Naive thymus-derived CD4-positive, alpha-beta T cell (primary cell): ENCODE measurements around the gene BET1L. TPM values are rescaled to one million over a fixed set of nuclear protein-coding genes. Genes with fewer than 3 reads are reported as not detected.

Experiments
- ATAC-seq: fragments of 150-1000 bp; cut with Tn5 transposase; 2 replicates; pipeline ENCODE4 v1.10.0; 2021; ENCODE audit warnings: mild to moderate bottlenecking, moderate library complexity
- CTCF ChIA-PET: fragments of 350-600 bp; sonication (Branson Sonifier 250); formaldehyde crosslinking; loops from one replicate; lab custom pipeline; 2021; ENCODE audit warnings: antibody characterized with exemption; lab: Charles Lee
- POLR2A ChIA-PET: fragments of 350-600 bp; sonication (Branson Sonifier 250); formaldehyde crosslinking; loops from one replicate; lab custom pipeline; 2021; ENCODE audit warnings: antibody characterized with exemption, inconsistent platforms; lab: Charles Lee
- DNase-seq, 9 donors: peaks; one replicate each; pipeline versions ENCODE4 v3.0.0 to v3.0.0-alpha.2; 2020 to 2022; ENCODE audit warnings: mixed read lengths in 1 of 9
- H3K27ac ChIP-seq: one replicate; pipeline ENCODE4 v1.7.0; 2013; ENCODE audit warnings: mild to moderate bottlenecking, low read depth, low read length, moderate library complexity
- H3K27me3 ChIP-seq, 2 donors: one replicate each; pipeline ENCODE4 v1.7.0; 2013; ENCODE audit warnings: low read length in 2 of 2, mild to moderate bottlenecking in 2 of 2, moderate library complexity in 2 of 2; ENCODE audit not compliant: control insufficient read depth in 2 of 2, insufficient read depth in 2 of 2
- H3K36me3 ChIP-seq, 3 experiments: 1 replicate in 2 of 3; 2 replicates in 1 of 3; pipeline ENCODE4 v1.7.0; 2013; ENCODE audit warnings: low read length in 3 of 3, mild to moderate bottlenecking in 3 of 3, moderate library complexity in 1 of 3; ENCODE audit not compliant: insufficient read depth in 3 of 3, control insufficient read depth in 2 of 3
- H3K4me1 ChIP-seq, 2 donors: one replicate each; pipeline ENCODE4 v1.7.0; 2013; ENCODE audit warnings: low read length in 2 of 2, mild to moderate bottlenecking in 2 of 2, moderate library complexity in 1 of 2; ENCODE audit not compliant: control insufficient read depth in 2 of 2, insufficient read depth in 2 of 2
- H3K4me3 ChIP-seq: 2 replicates; pipeline ENCODE4 v1.7.0; 2013; ENCODE audit warnings: mild to moderate bottlenecking, low read length
- H3K9me3 ChIP-seq, 3 experiments: 1 replicate in 2 of 3; 2 replicates in 1 of 3; pipeline ENCODE4 v1.7.0; 2013; ENCODE audit warnings: low read length in 3 of 3; ENCODE audit not compliant: control insufficient read depth in 2 of 3
- H3K27ac Mint-ChIP-seq, 9 donors: one replicate each; pipeline ENCODE4 v1.8.0; 2020 to 2022; ENCODE audit warnings: mixed read lengths in 9 of 9, mild to moderate bottlenecking in 8 of 9, moderate library complexity in 5 of 9, inconsistent platforms in 2 of 9
- H3K27me3 Mint-ChIP-seq, 5 donors: one replicate each; pipeline ENCODE4 v1.8.0; 2021 to 2022; ENCODE audit warnings: mixed read lengths in 5 of 5, mild to moderate bottlenecking in 1 of 5
- H3K36me3 Mint-ChIP-seq, 5 donors: one replicate each; pipeline ENCODE4 v1.8.0; 2020 to 2022; ENCODE audit warnings: mixed read lengths in 5 of 5, mild to moderate bottlenecking in 3 of 5, inconsistent platforms in 1 of 5
- H3K4me1 Mint-ChIP-seq, 7 donors: one replicate each; pipeline ENCODE4 v1.8.0; 2020 to 2022; ENCODE audit warnings: mixed read lengths in 7 of 7, mild to moderate bottlenecking in 3 of 7, inconsistent platforms in 1 of 7
- H3K4me3 Mint-ChIP-seq, 10 donors: one replicate each; pipeline ENCODE4 v1.8.0; 2020 to 2022; ENCODE audit warnings: mild to moderate bottlenecking in 10 of 10, mixed read lengths in 10 of 10, moderate library complexity in 6 of 10, inconsistent platforms in 2 of 10
- H3K9me3 Mint-ChIP-seq, 11 donors: one replicate each; pipeline ENCODE4 v1.8.0; 2020 to 2022; ENCODE audit warnings: mixed read lengths in 11 of 11, mild to moderate bottlenecking in 4 of 11, inconsistent platforms in 1 of 11, moderate library complexity in 1 of 11
- intact Hi-C, 2 donors: fragments of 100-400 bp; cut with micrococcal nuclease; formaldehyde crosslinking; loops; one replicate each; pipeline ENCODE4 v1.15.1; 2023
- polyA plus RNA-seq, 2 donors: library from polyadenylated mRNA; unstranded; fragments of 300-500 nt; fragmentation: Illumina TruSeq; gene quantifications; one replicate each; pipeline ENCODE4 v1.2.3, GENCODE V29; 2021
- total RNA-seq, 6 experiments: library from RNA in 5 of 6; stranded (reverse) in 5 of 6; gene quantifications; 1 replicate in 5 of 6; 2 replicates in 1 of 6; pipeline ENCODE4 v1.2.3 and lab custom pipeline; 2021 to 2026

The BET1L gene
- total and polyA plus RNA-seq, 7 experiments from 2014 or later = 47.1 to 125 (median 89.3) TPM

DNA sequence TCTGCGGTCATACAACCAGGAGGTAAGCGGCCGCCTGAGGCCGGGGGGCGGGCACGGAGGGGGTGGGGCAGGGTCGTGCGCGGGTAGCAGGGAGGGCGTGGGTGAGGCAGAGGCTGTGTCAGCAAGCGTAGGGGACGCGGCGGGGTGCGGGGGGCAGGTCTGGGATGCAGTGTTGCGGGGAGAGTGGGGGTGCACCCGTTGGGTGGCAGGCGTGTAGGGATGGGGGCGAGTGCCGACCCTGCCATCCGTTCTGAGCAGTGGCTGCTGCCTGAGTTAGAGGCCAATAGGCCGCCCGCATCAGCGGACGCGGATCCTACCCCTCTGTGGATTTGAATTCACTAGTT is 1.7 kb upstream of the BET1L start:
- Histone ChIP-seq H3K4me1 (peaks cover 28 to 43% of the 10 kb centered on the region in 2 donors), H3K36me3 (peaks cover 19 to 68% (median 40%) of the 10 kb centered on the region in 3 experiments), H3K27ac (peak overlapping the region; percentile 93), H3K27me3 (no peaks in the 10 kb centered on the region), H3K4me3 (peak overlapping the region; percentile 98), H3K9me3 (no peaks in the 10 kb centered on the region)
- ATAC-seq (peak; percentile 0), DNase-seq (no peak)
- H3K27me3 Mint-ChIP-seq = no peaks in the 10 kb centered on the region
- ChIA-PET CTCF (interaction anchor here (0.8 kb wide), 1 partner anchor 24 kb away, joined by 5 read pairs; no protein-coding TSS in a partner anchor), POLR2A (interaction anchor here (1.4 to 5.0 kb wide), 7 partner anchors 20 to 240 kb away, joined by 4 to 83 read pairs (median 35); partner anchors contain the start of genes NLRP6, PSMD13, PTDSS2 and SIRT3)
- peaks cover 1 to 56% (median 36%) of the 10 kb centered on the region in 7 donors for H3K4me1 Mint-ChIP-seq
- H3K36me3 Mint-ChIP-seq = peaks cover 4 to 27% (median 10%) of the 10 kb centered on the region in 5 donors
- H3K27ac Mint-ChIP-seq = peak overlapping the region; percentile 89 to 100 (median 98)
- peaks cover 0 to 4% (median 0%) of the 10 kb centered on the region in 11 donors for H3K9me3 Mint-ChIP-seq
- peak overlapping the region; percentile 89 to 100 (median 96) for H3K4me3 Mint-ChIP-seq
- intact Hi-C loops = loop anchor here in 1 of 2 donors (5.0 kb wide), 1 partner anchor 358 kb away; no protein-coding TSS in a partner anchor

DNA sequence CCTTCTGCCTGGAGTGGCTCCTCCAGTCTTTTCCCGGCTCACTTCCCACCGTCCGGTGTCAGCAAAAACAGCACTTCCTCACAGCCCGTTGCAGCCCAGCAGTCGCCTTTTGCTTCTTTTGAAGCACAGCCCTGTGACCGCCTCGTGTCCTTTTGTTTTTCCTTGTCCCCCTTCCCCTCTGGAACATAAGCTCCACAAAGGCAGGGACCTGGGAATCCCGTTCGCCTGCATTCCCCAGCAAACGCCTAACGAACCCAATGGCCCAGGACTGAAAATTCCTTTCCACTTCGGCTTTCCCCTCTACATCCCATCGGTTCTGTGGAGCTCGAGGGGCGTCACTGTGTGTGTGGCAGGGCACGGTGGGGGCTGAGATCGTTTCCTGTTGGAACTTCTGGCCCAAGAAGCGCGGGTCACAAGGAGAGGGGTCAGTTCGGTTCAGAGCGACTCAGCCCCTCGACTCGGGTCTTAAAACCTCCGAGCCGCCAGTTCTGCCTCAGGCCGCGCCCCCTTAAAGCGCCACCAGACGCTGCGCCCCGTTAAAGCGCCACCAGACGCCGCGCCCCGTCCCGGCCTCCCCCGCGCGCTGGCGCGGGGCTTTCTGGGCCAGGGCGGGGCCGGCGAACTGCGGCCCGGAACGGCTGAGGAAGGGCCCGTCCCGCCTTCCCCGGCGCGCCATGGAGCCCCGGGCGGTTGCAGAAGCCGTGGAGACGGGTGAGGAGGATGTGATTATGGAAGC is 1.1 kb upstream of the BET1L start:
- H3K4me3 Mint-ChIP-seq = peak overlapping the region; percentile 89 to 100 (median 96)
- peaks cover 3 to 30% (median 13%) of the 10 kb centered on the region in 5 donors for H3K36me3 Mint-ChIP-seq
- Histone ChIP-seq H3K9me3 (no peaks in the 10 kb centered on the region), H3K27ac (peak overlapping the region; percentile 93), H3K4me3 (peak overlapping the region; percentile 98), H3K27me3 (no peaks in the 10 kb centered on the region), H3K4me1 (peaks cover 28 to 48% of the 10 kb centered on the region in 2 donors), H3K36me3 (peaks cover 18 to 69% (median 43%) of the 10 kb centered on the region in 3 experiments)
- ATAC-seq (peak; percentile 66), DNase-seq (peak; percentile 77 to 89 (median 84))
- H3K27ac Mint-ChIP-seq = peak overlapping the region; percentile 96 to 100 (median 99)
- peaks cover 0 to 4% (median 0%) of the 10 kb centered on the region in 11 donors for H3K9me3 Mint-ChIP-seq
- POLR2A ChIA-PET = interaction anchor here (0.6 to 5.0 kb wide), 18 partner anchors 21 to 368 kb away, joined by 3 to 83 read pairs (median 12); partner anchors contain the start of genes IFITM2, NLRP6, PHRF1 and PSMD13
- H3K27me3 Mint-ChIP-seq = no peaks in the 10 kb centered on the region
- intact Hi-C loops = loop anchor here in 1 of 2 donors (5.0 kb wide), 1 partner anchor 359 kb away; no protein-coding TSS in a partner anchor
- CTCF ChIA-PET = interaction anchor here (0.6 to 2.2 kb wide), 3 partner anchors 29 to 73 kb away, joined by 3 to 5 read pairs (median 4); no protein-coding TSS in a partner anchor
- H3K4me1 Mint-ChIP-seq = peaks cover 6 to 62% (median 41%) of the 10 kb centered on the region in 7 donors

DNA sequence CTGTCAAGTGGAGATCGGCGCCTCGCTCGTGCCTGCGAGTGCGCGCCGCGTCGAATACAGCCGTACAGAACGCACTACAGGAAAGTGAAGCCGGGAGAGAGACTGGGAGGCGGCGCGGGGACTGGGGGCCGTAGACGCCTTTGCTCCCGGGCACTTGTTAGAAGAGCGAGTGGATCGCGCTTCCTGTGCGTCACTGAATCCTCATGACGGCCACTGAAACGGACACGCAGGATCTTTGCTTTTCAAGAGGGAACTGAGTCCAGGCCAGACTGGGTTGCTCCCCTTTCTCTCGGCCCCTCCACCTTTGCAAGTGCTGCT is 623 bp upstream of the BET1L start:
- Histone ChIP-seq H3K4me3 (peak overlapping the region; percentile 98), H3K27me3 (no peaks in the 10 kb centered on the region), H3K4me1 (peaks cover 28 to 52% of the 10 kb centered on the region in 2 donors), H3K9me3 (no peaks in the 10 kb centered on the region), H3K27ac (peak overlapping the region; percentile 93), H3K36me3 (peaks cover 18 to 67% (median 38%) of the 10 kb centered on the region in 3 experiments)
- Mint-ChIP-seq H3K27me3 (no peaks in the 10 kb centered on the region), H3K27ac (peak overlapping the region; percentile 96 to 100 (median 99)), H3K9me3 (peaks cover 0 to 4% (median 0%) of the 10 kb centered on the region in 11 donors), H3K4me1 (peaks cover 12 to 67% (median 46%) of the 10 kb centered on the region in 7 donors), H3K4me3 (peak overlapping the region; percentile 89 to 100 (median 96)), H3K36me3 (peaks cover 0 to 31% (median 14%) of the 10 kb centered on the region in 5 donors)
- ChIA-PET CTCF (interaction anchor here (0.6 to 2.2 kb wide), 5 partner anchors 29 to 611 kb away, joined by 3 to 5 read pairs (median 4); partner anchors contain the start of genes PSMD13 and SIRT3), POLR2A (interaction anchor here (0.5 to 5.0 kb wide), 44 partner anchors 9 to 633 kb away, joined by 3 to 83 read pairs (median 5); partner anchors contain the start of genes HRAS, IFITM2, LRRC56 and NLRP6)
- DNase-seq = no peak
- ATAC-seq = peak; percentile 20
- intact Hi-C loops = loop anchor here (1.0 to 5.0 kb wide), 17 partner anchors 28 to 590 kb away; partner anchors contain the start of genes HRAS (in 2 of the 2), IFITM1 (in 2 of the 2), PSMD13 (in 2 of the 2) and SIRT3 (in 2 of the 2)

DNA sequence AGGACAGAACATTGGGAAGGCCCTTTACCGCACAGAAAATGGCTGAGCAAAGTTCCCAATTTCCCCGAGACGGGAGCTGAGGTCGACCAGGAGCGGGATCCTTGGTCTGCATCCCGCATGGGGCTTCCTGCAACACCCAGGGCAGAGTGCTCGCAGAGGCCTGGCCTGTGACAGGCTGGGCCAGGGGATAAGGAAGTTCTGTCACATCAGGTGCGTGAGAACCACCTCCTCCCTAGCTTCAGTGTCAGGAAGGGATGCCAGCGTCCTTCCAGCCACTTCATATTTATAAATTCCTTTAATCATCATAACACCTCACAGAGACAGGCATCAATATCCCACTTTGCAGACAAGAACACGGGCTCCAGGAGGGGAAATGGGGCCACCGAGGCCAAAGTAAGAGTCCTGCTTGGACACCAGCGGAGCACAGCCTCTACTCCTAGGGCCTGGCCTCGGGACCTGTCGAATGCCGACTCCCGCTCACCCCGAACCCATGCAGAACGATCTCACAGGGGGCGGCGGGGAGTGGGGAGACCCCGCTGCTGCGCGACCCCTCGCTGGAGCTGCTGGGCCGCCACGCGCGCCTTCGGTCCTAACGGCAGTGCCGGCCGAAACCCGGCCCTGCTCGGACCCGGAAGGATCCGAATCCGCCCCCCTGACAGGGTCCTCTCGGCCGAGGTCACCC is 532 bp downstream of the BET1L start:
- Mint-ChIP-seq H3K9me3 (peaks cover 0 to 4% (median 0%) of the 10 kb centered on the region in 11 donors), H3K4me3 (peak overlapping the region; percentile 89 to 100 (median 96)), H3K36me3 (peaks cover 0 to 30% (median 14%) of the 10 kb centered on the region in 5 donors), H3K27ac (peak overlapping the region; percentile 97 to 100 (median 99)), H3K27me3 (no peaks in the 10 kb centered on the region), H3K4me1 (peaks cover 23 to 79% (median 57%) of the 10 kb centered on the region in 7 donors)
- Histone ChIP-seq H3K9me3 (no peaks in the 10 kb centered on the region), H3K4me3 (peak overlapping the region; percentile 98), H3K27ac (peak overlapping the region; percentile 93), H3K27me3 (no peaks in the 10 kb centered on the region), H3K36me3 (peaks cover 16 to 56% (median 26%) of the 10 kb centered on the region in 3 experiments), H3K4me1 (peaks cover 28 to 64% of the 10 kb centered on the region in 2 donors)
- ChIA-PET POLR2A (interaction anchor here (0.6 to 5.0 kb wide), 40 partner anchors 9 to 634 kb away, joined by 3 to 83 read pairs (median 5); partner anchors contain the start of genes HRAS, IFITM5, NLRP6 and PGGHG), CTCF (interaction anchor here (0.7 to 2.2 kb wide), 5 partner anchors 30 to 613 kb away, joined by 3 to 5 read pairs (median 4); partner anchors contain the start of genes PSMD13 and SIRT3)
- intact Hi-C loops = loop anchor here (1.0 to 5.0 kb wide), 17 partner anchors 30 to 592 kb away; partner anchors contain the start of genes HRAS (in 2 of the 2), IFITM1 (in 2 of the 2), PSMD13 (in 2 of the 2) and SIRT3 (in 2 of the 2)
- no peak for ATAC-seq
- peak in 6 of 9 donors; percentile 21 to 35 (median 30) for DNase-seq

DNA sequence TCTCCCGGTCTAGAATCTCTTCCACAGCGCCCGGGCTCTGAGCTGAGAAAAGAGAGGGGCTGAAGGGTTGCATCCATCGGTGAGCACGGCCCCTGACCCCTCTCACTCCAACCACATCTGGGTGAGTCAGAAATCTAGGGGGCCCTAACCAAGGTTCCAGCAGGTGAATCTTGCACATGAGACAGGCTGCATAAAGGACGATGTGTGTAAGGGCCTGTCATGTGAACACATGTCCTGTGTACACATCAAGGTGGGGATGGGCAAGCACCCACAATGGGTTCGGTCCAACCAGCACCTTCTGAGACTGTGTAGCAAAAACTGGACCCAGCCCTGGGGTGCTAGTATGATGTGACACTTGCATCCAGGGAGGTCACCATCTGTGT is 1.2 kb downstream of the BET1L start:
- Histone ChIP-seq H3K9me3 (no peaks in the 10 kb centered on the region), H3K27ac (peak overlapping the region; percentile 93), H3K4me3 (peak overlapping the region; percentile 98), H3K27me3 (no peaks in the 10 kb centered on the region), H3K4me1 (peaks cover 28 to 67% of the 10 kb centered on the region in 2 donors), H3K36me3 (peaks cover 9 to 49% (median 20%) of the 10 kb centered on the region in 3 experiments)
- peaks cover 26 to 79% (median 57%) of the 10 kb centered on the region in 7 donors for H3K4me1 Mint-ChIP-seq
- H3K9me3 Mint-ChIP-seq = peaks cover 0 to 4% (median 0%) of the 10 kb centered on the region in 11 donors
- no peaks in the 10 kb centered on the region for H3K27me3 Mint-ChIP-seq
- DNase-seq (peak in 2 of 9 donors; percentile 6 to 20), ATAC-seq (no peak)
- POLR2A ChIA-PET = interaction anchor here (0.6 to 5.0 kb wide), 16 partner anchors 8 to 302 kb away, joined by 3 to 83 read pairs (median 12); partner anchors contain the start of genes NLRP6, PSMD13, PTDSS2 and RNH1
- peak overlapping the region; percentile 97 to 100 (median 99) for H3K27ac Mint-ChIP-seq
- intact Hi-C loops = loop anchor here (2.0 to 5.0 kb wide), 5 partner anchors 75 to 371 kb away; partner anchors contain the start of genes PGGHG (in 1 of the 2), PHRF1 (in 1 of the 2) and SIGIRR (in 1 of the 2)
- CTCF ChIA-PET = interaction anchor here (2.2 kb wide), 1 partner anchor 32 kb away, joined by 5 read pairs; no protein-coding TSS in a partner anchor
- peak overlapping the region; percentile 89 to 100 (median 96) for H3K4me3 Mint-ChIP-seq
- H3K36me3 Mint-ChIP-seq = peaks cover 0 to 26% (median 10%) of the 10 kb centered on the region in 5 donors
